HCT116 (cell line): Measurements from ENCODE around the gene TTC39C. TPM values are rescaled to one million over a fixed set of nuclear protein-coding genes. Genes with fewer than 3 reads are reported as not detected.

ENCODE experiments used
- ATAC-seq: fragments of 200-7000 bp; cut with Tn5 transposase; 2 replicates; pipeline ENCODE4 v1.9.1; 2020; ENCODE audit warnings: mild to moderate bottlenecking, moderate library complexity
- BruUV-seq: library from RNA; stranded (reverse); fragments of 400-500 nt; replicated peaks from 2 replicates; lab custom pipeline; 2021; lab: Mats Ljungman, UMichigan
- CTCF ChIA-PET: fragments of 300-600 bp; sonication (Branson Sonifier 250); formaldehyde crosslinking; loops from one replicate; lab custom pipeline; 2021; ENCODE audit warnings: antibody characterized with exemption; lab: Charles Lee
- POLR2A ChIA-PET: fragments of 300-600, 350-600 bp; sonication (Branson Sonifier 250); formaldehyde crosslinking; loops from one replicate; lab custom pipeline; 2021; ENCODE audit warnings: antibody characterized with exemption; lab: Charles Lee
- RAD21 ChIA-PET, 2 experiments: fragments of 300-600 bp; sonication (Branson Sonifier 250); formaldehyde crosslinking; loops; one replicate each; lab custom pipeline; 2023; ENCODE audit warnings: low total read pairs in 2 of 2; ENCODE audit not compliant: uncharacterized antibody in 2 of 2, unreplicated experiment in 2 of 2, low non-redundant PET in 1 of 2; lab: Charles Lee
- DNase-seq: peaks from one replicate; pipeline ENCODE4 v3.0.0-alpha.2; 2010; ENCODE audit warnings: low read depth, low spot score
- H2AFZ ChIP-seq: fragments of 200-600 bp; shearing (Covaris generic), sonication (generic); 2 replicates; pipeline ENCODE4 v1.6.1; 2017; ENCODE audit warnings: low read depth, mixed run types, mixed read lengths, antibody characterized with exemption, low read length; ENCODE audit not compliant: poor library complexity, severe bottlenecking
- H3K27ac ChIP-seq: 2 replicates; pipeline ENCODE4 v1.5.1; 2012; ENCODE audit warnings: low read depth, low read length
- H3K27me3 ChIP-seq: fragments of 200-600 bp; sonication (generic); 2 replicates; pipeline ENCODE4 v1.6.1; 2016; ENCODE audit warnings: mixed run types, low read length, mixed read lengths; ENCODE audit not compliant: insufficient read depth
- H3K36me3 ChIP-seq, 2 experiments: fragments of 200-500 bp in 1 of 2; fragments of 200-600 bp in 1 of 2; sonication (Bioruptor generic) in 1 of 2; sonication (generic) in 1 of 2; 2 replicates each; pipeline versions ENCODE4 v1.5.1 to v1.6.1; 2014 to 2016; ENCODE audit warnings: low read length in 2 of 2, inconsistent platforms in 1 of 2, mixed read lengths in 1 of 2, mixed run types in 1 of 2; ENCODE audit not compliant: insufficient read depth in 2 of 2, control insufficient read depth in 1 of 2
- H3K4me1 ChIP-seq, 2 experiments: fragments of 200-600 bp in 1 of 2; sonication (generic) in 1 of 2; 2 replicates each; pipeline versions ENCODE4 v1.5.1 to v1.6.1; 2012 to 2017; ENCODE audit warnings: low read length in 2 of 2, inconsistent platforms in 1 of 2, mild to moderate bottlenecking in 1 of 2, mixed read lengths in 1 of 2, mixed run types in 1 of 2, moderate library complexity in 1 of 2; ENCODE audit not compliant: insufficient read depth in 2 of 2, control insufficient read depth in 1 of 2
- H3K4me2 ChIP-seq: fragments of 200-600 bp; sonication (generic); 2 replicates; pipeline ENCODE4 v1.6.1; 2017; ENCODE audit warnings: mixed run types, low read length, mixed read lengths
- H3K4me3 ChIP-seq, 2 experiments: fragments of 200-600 bp in 1 of 2; sonication (generic) in 1 of 2; replicated peaks in 1 of 2; 2 replicates each; pipeline ENCODE4 v1.5.1; 2011 to 2016; ENCODE audit warnings: low read length in 2 of 2, control low read depth in 1 of 2, low read depth in 1 of 2, mild to moderate bottlenecking in 1 of 2, mixed read lengths in 1 of 2, mixed run types in 1 of 2
- H3K79me2 ChIP-seq: fragments of 200-600 bp; sonication (generic); 2 replicates; pipeline ENCODE4 v1.6.1; 2017; ENCODE audit warnings: mild to moderate bottlenecking, mixed run types, low read length, moderate library complexity, mixed read lengths; ENCODE audit not compliant: insufficient read depth
- H3K9ac ChIP-seq: fragments of 200-600 bp; sonication (generic); 2 replicates; pipeline ENCODE4 v1.6.1; 2016; ENCODE audit warnings: low read length, mixed read lengths
- H3K9me2 ChIP-seq: fragments of 200-600 bp; sonication (generic), shearing (Covaris generic); 2 replicates; pipeline ENCODE4 v1.6.1; 2017; ENCODE audit warnings: mixed run types, mild to moderate bottlenecking, moderate library complexity; ENCODE audit not compliant: insufficient read depth
- H3K9me3 ChIP-seq, 2 experiments: fragments of 200-500 bp in 1 of 2; fragments of 200-600 bp in 1 of 2; sonication (Bioruptor generic) in 1 of 2; sonication (generic) in 1 of 2; 2 replicates each; pipeline ENCODE4 v1.6.1; 2014 to 2017; ENCODE audit warnings: low read length in 2 of 2, mixed read lengths in 2 of 2, inconsistent platforms in 1 of 2, low read depth in 1 of 2, mild to moderate bottlenecking in 1 of 2, mixed run types in 1 of 2, moderate library complexity in 1 of 2; ENCODE audit not compliant: control insufficient read depth in 1 of 2, insufficient read depth in 1 of 2
- H4K20me1 ChIP-seq: fragments of 200-600 bp; sonication (generic), shearing (Covaris generic); 2 replicates; pipeline ENCODE4 v1.6.1; 2017; ENCODE audit warnings: mixed run types, mild to moderate bottlenecking, moderate library complexity; ENCODE audit not compliant: insufficient read depth
- ATF3 ChIP-seq: IDR thresholded peaks from 2 replicates; pipeline ENCODE4 v1.6.1; 2012
- CBX3 ChIP-seq: IDR thresholded peaks from 2 replicates; pipeline ENCODE4 v1.6.1; 2012; ENCODE audit warnings: low read depth
- CEBPB ChIP-seq: IDR thresholded peaks from 2 replicates; pipeline ENCODE4 v1.6.1; 2012; ENCODE audit warnings: low read depth
- CTCF ChIP-seq, 3 experiments: fragments of 200-600 bp in 1 of 3; sonication (generic) in 1 of 3; IDR thresholded peaks in 2 of 3; conservative IDR thresholded peaks in 1 of 3; 2 replicates each; pipeline ENCODE4 v1.5.1; 2012 to 2017; ENCODE audit warnings: low read depth in 2 of 3, low read length in 2 of 3, antibody characterized with exemption in 1 of 3, borderline replicate concordance in 1 of 3, control low read depth in 1 of 3, mild to moderate bottlenecking in 1 of 3, mixed read lengths in 1 of 3, mixed run types in 1 of 3, moderate library complexity in 1 of 3; ENCODE audit not compliant: insufficient read depth in 1 of 3
- EZH2 ChIP-seq: fragments of 200-600 bp; sonication (generic); IDR thresholded peaks from 2 replicates; pipeline ENCODE4 v1.6.1; 2017; ENCODE audit warnings: antibody characterized with exemption, mixed run types
- FOSL1 ChIP-seq: IDR thresholded peaks from 2 replicates; pipeline ENCODE4 v1.6.1; 2012; ENCODE audit warnings: low read depth
- JUND ChIP-seq: IDR thresholded peaks from 2 replicates; pipeline ENCODE4 v1.6.1; 2012
- MAX ChIP-seq: IDR thresholded peaks from 2 replicates; pipeline ENCODE4 v1.6.1; 2012
- POLR2A ChIP-seq: IDR thresholded peaks from 2 replicates; pipeline ENCODE4 v1.7.0; 2011; ENCODE audit warnings: borderline replicate concordance; ENCODE audit not compliant: insufficient read depth, insufficient read length; ENCODE audit errors: extremely low read depth
- POLR2AphosphoS5 ChIP-seq: IDR thresholded peaks from 2 replicates; pipeline ENCODE4 v1.6.1; 2011; ENCODE audit warnings: mild to moderate bottlenecking, low read depth, low read length, moderate library complexity
- RAD21 ChIP-seq: IDR thresholded peaks from 2 replicates; pipeline ENCODE4 v1.6.1; 2012; ENCODE audit warnings: low read depth, mild to moderate bottlenecking
- SIN3A ChIP-seq: IDR thresholded peaks from 2 replicates; pipeline ENCODE4 v1.6.1; 2012; ENCODE audit warnings: low read depth
- SP1 ChIP-seq: IDR thresholded peaks from 2 replicates; pipeline ENCODE4 v1.6.1; 2012; ENCODE audit warnings: low read depth
- SRF ChIP-seq: IDR thresholded peaks from 2 replicates; pipeline ENCODE4 v1.6.1; 2012; ENCODE audit warnings: low read depth
- TCF7L2 ChIP-seq: IDR thresholded peaks from 2 replicates; pipeline ENCODE4 v1.7.0; 2011; ENCODE audit warnings: borderline replicate concordance, inconsistent platforms; ENCODE audit not compliant: insufficient read depth, insufficient read length; ENCODE audit errors: extremely low read depth
- YY1 ChIP-seq: IDR thresholded peaks from 2 replicates; pipeline ENCODE4 v1.6.1; 2011; ENCODE audit warnings: low read length, low read depth, moderate library complexity, mild to moderate bottlenecking; ENCODE audit not compliant: insufficient replicate concordance; ENCODE audit errors: extremely low read depth
- ZBTB33 ChIP-seq: IDR thresholded peaks from 2 replicates; pipeline ENCODE4 v1.6.1; 2011; ENCODE audit warnings: mild to moderate bottlenecking, low read length, moderate library complexity; ENCODE audit not compliant: insufficient replicate concordance; ENCODE audit errors: extremely low read depth
- ZFX ChIP-seq: fragments of 450-650 bp; IDR thresholded peaks from 2 replicates; pipeline ENCODE4 v1.6.1; 2017
- ZNF274 ChIP-seq: fragments of 200-500 bp; sonication (Bioruptor generic); IDR thresholded peaks from 2 replicates; pipeline ENCODE4 v1.6.1; 2014; ENCODE audit warnings: mild to moderate bottlenecking, low read depth, low read length, inconsistent platforms
- intact Hi-C: fragments of 100-400 bp; cut with micrococcal nuclease; formaldehyde crosslinking; loops from 2 replicates; pipeline ENCODE4 v1.10.0; 2022
- total RNA-seq: library from RNA; stranded (reverse); gene quantifications from one replicate; pipeline ENCODE4 v1.2.1, GENCODE V29; 2021; ENCODE audit not compliant: unreplicated experiment

TTC39C gene
- total RNA-seq, 1 experiment from 2014 or later = 24.8 TPM

- Histone ChIP-seq H3K9ac (peak overlapping the region; percentile 38; the same call in 1 of the 2 replicates), H3K4me2 (peak overlapping the region; percentile 58), H3K27me3 (no peaks in the 10 kb centered on the region), H3K9me2 (no peaks in the 10 kb centered on the region), H2AFZ (no peak overlapping the region), H3K4me3 (no peak overlapping the region), H3K9me3 (no peaks in the 10 kb centered on the region), H3K36me3 (no peaks in the 10 kb centered on the region), H3K79me2 (no peaks in the 10 kb centered on the region), H3K4me1 (peaks cover 17 to 20% of the 10 kb centered on the region in 2 experiments), H3K27ac (peak overlapping the region; percentile 46), H4K20me1 (no peaks in the 10 kb centered on the region; the same call in 1 of the 2 replicates)
- intact Hi-C loops = loop anchor here (5.0 to 10.0 kb wide), 2 partner anchors 36 to 51 kb away; no protein-coding TSS in a partner anchor
- ChIA-PET CTCF (interaction anchor here (0.9 to 1.4 kb wide), 3 partner anchors 9 to 20 kb away, joined by 3 to 5 read pairs (median 4); no protein-coding TSS in a partner anchor), POLR2A (interaction anchor here (0.6 to 1.2 kb wide), 4 partner anchors 14 to 942 kb away, joined by 3 to 6 read pairs (median 4); partner anchors contain the start of gene TTC39C), RAD21 (interaction anchor here in 1 of 2 experiments (1.0 kb wide), 1 partner anchor 25 kb away, joined by 4 read pairs; no protein-coding TSS in a partner anchor)
- BruUV-seq = no TSS peak
- ATAC-seq (peak; percentile 98), DNase-seq (peak; percentile 96)
- peak; percentile 86 for TF ChIP-seq MAX
- TF ChIP-seq ATF3 = no peak
- peak; percentile 82 for TF ChIP-seq SP1
- TF ChIP-seq SIN3A = 0 out of 2 replicates have a peak, but pooled peaks have one; percentile 54
- TF ChIP-seq POLR2A = no peak
- peak; percentile 57 for TF ChIP-seq CEBPB
- TF ChIP-seq FOSL1 = peak; percentile 90
- no peak for TF ChIP-seq ZFX
- peak; percentile 71 for TF ChIP-seq RAD21
- TF ChIP-seq CTCF (IDR thresholded peaks at IDR 0.05 in 2 of 3, conservative IDR thresholded peaks at IDR 0.05 in 1 of 3; ENCODE audit: borderline replicate concordance in 1 of 3, insufficient read depth in 1 of 3, low read depth in 2 of 3, low read length in 2 of 3) = peak; percentile 26 to 56 (median 52); a peak in 3 of 6 replicates
- TF ChIP-seq ZBTB33 = peak; percentile 18
- no peak for TF ChIP-seq EZH2
- no peak for TF ChIP-seq ZNF274
- TF ChIP-seq TCF7L2 = peak; percentile 95
- TF ChIP-seq JUND = peak; percentile 92
- TF ChIP-seq POLR2AphosphoS5 = peak; percentile 53
- peak; percentile 51; the same call in 1 of the 2 replicates for TF ChIP-seq SRF
- peak; percentile 52 for TF ChIP-seq YY1
- peak; percentile 96 for TF ChIP-seq CBX3
- TF ChIP-seq, all 23 proteins: peak for 14
Measured at GRCh38 chr18:24075767-24076597, 61.4 kb downstream of the TTC39C start.
